K562 (cell line): ENCODE measurements around the gene PYGM. TPM values are rescaled to one million over a fixed set of nuclear protein-coding genes. Genes with fewer than 3 reads are reported as not detected.

Source experiments
- ATAC-seq: fragments of 200-7000 bp; cut with Tn5 transposase; 3 replicates; pipeline ENCODE4 v1.9.1; 2020; ENCODE audit warnings: moderate library complexity
- BruUV-seq: library from RNA; stranded (reverse); fragments of 400-500 nt; replicated peaks from 2 replicates; lab custom pipeline; 2021; lab: Mats Ljungman, UMichigan
- CTCF ChIA-PET: fragments of 300-600 bp; formaldehyde crosslinking; extraction: SDS; loops from one replicate; lab custom pipeline; 2021; ENCODE audit warnings: low intra/inter-chr PET ratio; lab: Yijun Ruan, JAX
- POLR2A ChIA-PET: fragments of 300-600, 350-650 bp; sonication (Branson Sonifier 250); formaldehyde crosslinking; extraction: SDS; loops from one replicate; lab custom pipeline; 2021; ENCODE audit warnings: antibody characterized with exemption, inconsistent platforms; lab: Yijun Ruan, JAX
- DNase-seq, 4 experiments: peaks; one replicate each; pipeline versions ENCODE4 v3.0.0 to v3.0.0-alpha.2; 2011 to 2018; ENCODE audit warnings: low spot score in 3 of 4, mixed read lengths in 3 of 4; ENCODE audit errors: extremely low read depth in 1 of 4
- FAIRE-seq: peaks from 2 replicates; lab custom pipeline; 2011; peaks lifted over from hg19 to GRCh38; lab: Jason Lieb, UNC
- H2AFZ ChIP-seq: 2 replicates; pipeline ENCODE4 v1.6.0; 2011; ENCODE audit warnings: low read depth, low read length, control low read depth, inconsistent platforms
- H3K27ac ChIP-seq: fragments of 200-600 bp; 3 replicates; pipeline ENCODE4 v1.8.0; 2011; ENCODE audit warnings: low read depth, mild to moderate bottlenecking, control low read depth, inconsistent platforms, low read length, moderate library complexity, mixed read lengths; ENCODE audit errors: extremely low read depth
- H3K27me3 ChIP-seq, 2 experiments: fragments of 300-600 bp in 1 of 2; 2 replicates in 1 of 2; 3 replicates in 1 of 2; pipeline versions ENCODE4 v1.6.0 to v1.8.0; 2011; ENCODE audit warnings: inconsistent platforms in 2 of 2, low read length in 2 of 2, mild to moderate bottlenecking in 1 of 2, mixed read lengths in 1 of 2, moderate library complexity in 1 of 2; ENCODE audit not compliant: control insufficient read depth in 2 of 2, insufficient read depth in 2 of 2
- H3K36me3 ChIP-seq: fragments of 300-600 bp; 3 replicates; pipeline ENCODE4 v1.8.0; 2011; ENCODE audit warnings: mild to moderate bottlenecking, low read length, inconsistent platforms; ENCODE audit not compliant: control insufficient read depth, insufficient read depth
- H3K4me1 ChIP-seq, 2 experiments: fragments of 200-600 bp in 1 of 2; replicated peaks in 1 of 2; 2 replicates in 1 of 2; 3 replicates in 1 of 2; pipeline versions ENCODE4 v1.5.1 to v1.8.0; 2011; ENCODE audit warnings: inconsistent platforms in 2 of 2, low read length in 2 of 2, mild to moderate bottlenecking in 1 of 2, mixed read lengths in 1 of 2, moderate library complexity in 1 of 2; ENCODE audit not compliant: control insufficient read depth in 2 of 2, insufficient read depth in 2 of 2
- H3K4me2 ChIP-seq: 2 replicates; pipeline ENCODE4 v1.6.1; 2011; ENCODE audit warnings: low read length, control low read depth, inconsistent platforms, mixed read lengths; ENCODE audit not compliant: insufficient read depth
- H3K4me3 ChIP-seq: fragments of 200-600 bp; sonication (generic), shearing (Covaris generic); 2 replicates; pipeline ENCODE4 v1.5.1; 2016; ENCODE audit warnings: control low read depth, inconsistent platforms
- H3K79me2 ChIP-seq: fragments of 200-600 bp; 3 replicates; pipeline ENCODE4 v1.8.0; 2011; ENCODE audit warnings: low read length, inconsistent platforms; ENCODE audit not compliant: control insufficient read depth, insufficient read depth
- H3K9ac ChIP-seq, 2 experiments: 2 replicates each; pipeline versions ENCODE4 v1.6.0 to v1.6.1; 2011; ENCODE audit warnings: low read depth in 2 of 2, low read length in 2 of 2, control low read depth in 1 of 2, inconsistent platforms in 1 of 2, mild to moderate bottlenecking in 1 of 2, mixed read lengths in 1 of 2; ENCODE audit not compliant: insufficient read depth in 1 of 2
- H3K9me1 ChIP-seq: one replicate; pipeline ENCODE4 v1.6.0; 2011; ENCODE audit warnings: inconsistent platforms, mild to moderate bottlenecking, low read length, moderate library complexity; ENCODE audit not compliant: control insufficient read depth, insufficient read depth
- H3K9me3 ChIP-seq: replicated peaks from 2 replicates; pipeline ENCODE4 v1.5.1; 2011; ENCODE audit warnings: low read depth, low read length, inconsistent platforms; ENCODE audit not compliant: control insufficient read depth, insufficient read depth
- H4K20me1 ChIP-seq: replicated peaks from 2 replicates; pipeline ENCODE4 v1.6.1; 2011; ENCODE audit warnings: low read length, inconsistent platforms, mixed read lengths; ENCODE audit not compliant: control insufficient read depth, insufficient read depth
- JUNB ChIP-seq: fragments of 450-650 bp; formaldehyde crosslinking; conservative IDR thresholded peaks from 2 replicates; pipeline ENCODE4 v1.4.0; 2020; ENCODE audit warnings: mild to moderate bottlenecking
- KDM4B ChIP-seq, 2 experiments: fragments of 450-650 bp in 1 of 2; sonication (generic) in 1 of 2; IDR thresholded peaks; 2 replicates each; pipeline ENCODE4 v1.6.1; 2016 to 2017; ENCODE audit warnings: borderline replicate concordance in 2 of 2, antibody characterized with exemption in 1 of 2, low read depth in 1 of 2, mild to moderate bottlenecking in 1 of 2
- RBFOX2 ChIP-seq: fragments of 200-400 bp; formaldehyde crosslinking; IDR thresholded peaks from 2 replicates; pipeline ENCODE4 v1.6.1; 2017; ENCODE audit warnings: low read depth, mild to moderate bottlenecking, low read length, moderate library complexity
- ZFP30 ChIP-seq: fragments of 250-450 bp; sonication (Bioruptor Pico); IDR thresholded peaks from 2 replicates; pipeline ENCODE4 v1.8.0; 2022; ENCODE audit warnings: moderate library complexity, mild to moderate bottlenecking, inconsistent platforms, borderline replicate concordance
- ZNF699 ChIP-seq: fragments of 250-450 bp; sonication (Bioruptor Pico); IDR thresholded peaks from 2 replicates; pipeline ENCODE4 v1.8.0; 2021; ENCODE audit warnings: mild to moderate bottlenecking, moderate library complexity; ENCODE audit not compliant: insufficient replicate concordance
- WGBS: fragments of 100-300 bp; shearing (Covaris generic); methylation state at CpG from one replicate; pipeline ENCODE4 v1.1.6; 2016; ENCODE audit warnings: low coverage, mixed read lengths; ENCODE audit not compliant: insufficient coverage; ENCODE audit errors: missing lambda C conversion rate; 5-methylcytosine and 5-hydroxymethylcytosine counted together
- in situ Hi-C: fragments of 300-500 bp; cut with MboI; formaldehyde crosslinking; loops from 4 replicates; pipeline ENCODE4 v1.15.0; 2018; ENCODE audit warnings: inconsistent platforms, mixed read lengths
- intact Hi-C: fragments of 100-400 bp; cut with micrococcal nuclease; formaldehyde crosslinking; loops from 2 replicates; pipeline ENCODE4 v1.14.2; 2022
- polyA plus RNA-seq, 8 experiments: library from polyadenylated mRNA; depleted of rRNA in 4 of 8; stranded (reverse) in 5 of 8; unstranded in 3 of 8; fragments of >200 nt; fragmentation: Nextera tagmentation in 2 of 8; fragmentation: Illumina TruSeq in 1 of 8; extraction: Ambion mirVana in 2 of 8; extraction: Trizol in 1 of 8; gene quantifications; 2 replicates each; pipeline versions ENCODE4 v1.2.1 to v1.2.3, GENCODE V29; 2011 to 2014; ENCODE audit warnings: inconsistent platforms in 1 of 8, missing spikeins in 1 of 8
- total RNA-seq, 7 experiments: library from RNA; depleted of rRNA in 6 of 7; stranded (reverse); fragments of >200 nt in 6 of 7; fragmentation: Illumina TruSeq in 2 of 7; extraction: Trizol in 2 of 7; gene quantifications; 2 replicates each; pipeline versions ENCODE4 v1.2.1 to v1.2.3, GENCODE V29; 2011 to 2021; ENCODE audit warnings: low replicate concordance in 1 of 7
- TF ChIP-seq, protein P1 (sequence below): fragments of 450-650 bp; IDR thresholded peaks from 2 replicates; pipeline ENCODE4 v1.6.1; 2016; ENCODE audit warnings: mild to moderate bottlenecking
- TF ChIP-seq, protein P2 (sequence below), 2 experiments: fragments of 450-650 bp in 1 of 2; sonication (generic) in 1 of 2; formaldehyde crosslinking in 1 of 2; IDR thresholded peaks; 2 replicates each; pipeline versions ENCODE4 v1.7.1 to v1.9.0; 2016 to 2022; ENCODE audit warnings: inconsistent platforms in 1 of 2, mild to moderate bottlenecking in 1 of 2, missing genetic modification reagents in 1 of 2

PYGM gene
- total and polyA plus RNA-seq, 9 of the 15 experiments (the other 6 are each of a cell fraction or from before 2014, with no cell fraction given): 0.07 to 1.5 (median 0.68) TPM

DNA sequence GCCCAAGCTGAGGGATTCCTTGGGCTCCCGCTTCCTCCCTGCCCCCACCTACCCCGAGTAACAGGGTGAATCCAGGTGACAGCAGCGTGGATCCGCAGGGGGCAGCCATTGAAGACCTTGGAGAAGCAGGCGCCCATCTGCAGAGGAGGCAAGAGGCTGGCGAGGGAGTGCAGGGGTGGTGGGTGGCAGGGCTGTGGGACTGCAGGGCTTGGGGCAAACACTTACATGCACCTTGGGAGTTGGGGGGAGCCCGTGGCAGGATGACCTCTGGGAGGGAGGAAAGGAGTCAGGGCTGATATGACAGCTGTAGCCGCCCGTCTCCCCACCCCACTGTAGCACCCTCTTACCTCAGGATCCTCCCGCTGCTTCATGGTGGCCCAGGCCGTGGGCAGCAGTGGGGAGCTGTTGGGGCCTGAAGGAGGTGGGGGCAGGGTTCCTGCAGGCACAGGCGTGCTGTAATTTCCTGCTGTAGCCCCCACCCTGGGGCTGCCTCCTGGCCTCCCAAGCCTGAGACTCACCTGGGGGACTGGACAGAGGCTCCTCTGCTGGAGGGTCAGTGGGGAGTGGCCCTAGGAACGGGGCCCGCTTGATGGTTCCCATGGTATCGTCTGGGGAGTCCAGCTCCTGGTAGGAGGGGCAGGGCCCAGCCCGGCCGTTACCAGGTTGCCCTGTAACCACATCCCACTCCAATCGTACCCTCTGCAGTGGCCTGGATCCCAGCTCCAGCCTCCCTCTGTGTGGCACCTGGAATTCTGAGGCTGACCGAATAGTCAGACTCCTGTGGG is 37.2 kb upstream of the PYGM start:
- intact Hi-C loops: no loop called here
- H3K4me3 ChIP-seq: no peak overlapping the region
- DNase-seq: no peak
- in situ Hi-C loops: no loop called here
- no peak overlapping the region for H3K27ac ChIP-seq
- WGBS: 88% methylated on average over 17 of the region's 19 CpGs
- no peak for ATAC-seq
- H3K79me2 ChIP-seq: no peaks in the 10 kb centered on the region
- no peak for FAIRE-seq
- H3K4me1 ChIP-seq: peaks cover 15 to 55% of the 10 kb centered on the region in 2 experiments
- no TSS peak for BruUV-seq
- POLR2A ChIA-PET: interaction anchor here (0.7 kb wide), 1 partner anchor 22 kb away, joined by 3 read pairs; no protein-coding TSS in a partner anchor
- H3K9me1 ChIP-seq: no peaks in the 10 kb centered on the region
- peak overlapping the region in 1 of 2 experiments; percentile 41; a peak in 1 of 4 replicates for H3K9ac ChIP-seq
- no peaks in the 10 kb centered on the region for H3K36me3 ChIP-seq
- H3K27me3 ChIP-seq: no peaks in the 10 kb centered on the region
- H4K20me1 ChIP-seq: no peaks in the 10 kb centered on the region
- TF ChIP-seq ZNF699 (no peak), ZFP30 (CRISPR knock-in tag) (no peak), RBFOX2 (peak; percentile 34; the same call in 1 of the 2 replicates), JUNB (CRISPR knock-in tag) (no peak), KDM4B (IDR thresholded peaks at IDR 0.05; ENCODE audit: borderline replicate concordance in 2 of 2, low read depth in 1 of 2) (no peak)
- TF ChIP-seq, protein P1, sequence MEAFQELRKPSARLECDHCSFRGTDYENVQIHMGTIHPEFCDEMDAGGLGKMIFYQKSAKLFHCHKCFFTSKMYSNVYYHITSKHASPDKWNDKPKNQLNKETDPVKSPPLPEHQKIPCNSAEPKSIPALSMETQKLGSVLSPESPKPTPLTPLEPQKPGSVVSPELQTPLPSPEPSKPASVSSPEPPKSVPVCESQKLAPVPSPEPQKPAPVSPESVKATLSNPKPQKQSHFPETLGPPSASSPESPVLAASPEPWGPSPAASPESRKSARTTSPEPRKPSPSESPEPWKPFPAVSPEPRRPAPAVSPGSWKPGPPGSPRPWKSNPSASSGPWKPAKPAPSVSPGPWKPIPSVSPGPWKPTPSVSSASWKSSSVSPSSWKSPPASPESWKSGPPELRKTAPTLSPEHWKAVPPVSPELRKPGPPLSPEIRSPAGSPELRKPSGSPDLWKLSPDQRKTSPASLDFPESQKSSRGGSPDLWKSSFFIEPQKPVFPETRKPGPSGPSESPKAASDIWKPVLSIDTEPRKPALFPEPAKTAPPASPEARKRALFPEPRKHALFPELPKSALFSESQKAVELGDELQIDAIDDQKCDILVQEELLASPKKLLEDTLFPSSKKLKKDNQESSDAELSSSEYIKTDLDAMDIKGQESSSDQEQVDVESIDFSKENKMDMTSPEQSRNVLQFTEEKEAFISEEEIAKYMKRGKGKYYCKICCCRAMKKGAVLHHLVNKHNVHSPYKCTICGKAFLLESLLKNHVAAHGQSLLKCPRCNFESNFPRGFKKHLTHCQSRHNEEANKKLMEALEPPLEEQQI: no peak
- TF ChIP-seq, protein P2, sequence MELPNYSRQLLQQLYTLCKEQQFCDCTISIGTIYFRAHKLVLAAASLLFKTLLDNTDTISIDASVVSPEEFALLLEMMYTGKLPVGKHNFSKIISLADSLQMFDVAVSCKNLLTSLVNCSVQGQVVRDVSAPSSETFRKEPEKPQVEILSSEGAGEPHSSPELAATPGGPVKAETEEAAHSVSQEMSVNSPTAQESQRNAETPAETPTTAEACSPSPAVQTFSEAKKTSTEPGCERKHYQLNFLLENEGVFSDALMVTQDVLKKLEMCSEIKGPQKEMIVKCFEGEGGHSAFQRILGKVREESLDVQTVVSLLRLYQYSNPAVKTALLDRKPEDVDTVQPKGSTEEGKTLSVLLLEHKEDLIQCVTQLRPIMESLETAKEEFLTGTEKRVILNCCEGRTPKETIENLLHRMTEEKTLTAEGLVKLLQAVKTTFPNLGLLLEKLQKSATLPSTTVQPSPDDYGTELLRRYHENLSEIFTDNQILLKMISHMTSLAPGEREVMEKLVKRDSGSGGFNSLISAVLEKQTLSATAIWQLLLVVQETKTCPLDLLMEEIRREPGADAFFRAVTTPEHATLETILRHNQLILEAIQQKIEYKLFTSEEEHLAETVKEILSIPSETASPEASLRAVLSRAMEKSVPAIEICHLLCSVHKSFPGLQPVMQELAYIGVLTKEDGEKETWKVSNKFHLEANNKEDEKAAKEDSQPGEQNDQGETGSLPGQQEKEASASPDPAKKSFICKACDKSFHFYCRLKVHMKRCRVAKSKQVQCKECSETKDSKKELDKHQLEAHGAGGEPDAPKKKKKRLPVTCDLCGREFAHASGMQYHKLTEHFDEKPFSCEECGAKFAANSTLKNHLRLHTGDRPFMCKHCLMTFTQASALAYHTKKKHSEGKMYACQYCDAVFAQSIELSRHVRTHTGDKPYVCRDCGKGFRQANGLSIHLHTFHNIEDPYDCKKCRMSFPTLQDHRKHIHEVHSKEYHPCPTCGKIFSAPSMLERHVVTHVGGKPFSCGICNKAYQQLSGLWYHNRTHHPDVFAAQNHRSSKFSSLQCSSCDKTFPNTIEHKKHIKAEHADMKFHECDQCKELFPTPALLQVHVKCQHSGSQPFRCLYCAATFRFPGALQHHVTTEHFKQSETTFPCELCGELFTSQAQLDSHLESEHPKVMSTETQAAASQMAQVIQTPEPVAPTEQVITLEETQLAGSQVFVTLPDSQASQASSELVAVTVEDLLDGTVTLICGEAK (IDR thresholded peaks at IDR 0.05): no peak
- TF ChIP-seq, protein P2 (CRISPR knock-in tag; IDR thresholded peaks at IDR 0.05): no peak
- CTCF ChIA-PET: no interaction called here
- no peaks in the 10 kb centered on the region for H3K9me3 ChIP-seq
- H3K4me2 ChIP-seq: no peak overlapping the region
- no peak overlapping the region for H2AFZ ChIP-seq
